Activated T-cell treated with anti-CD3 and anti-CD28 coated beads for 48 hours (primary cell): ENCODE measurements around the gene PPDPF.
"Not testable (repeated sequence)": the region's sequence is repeated elsewhere in the genome, so short reads cannot be mapped to it uniquely, and the experiment has no call there.

Source experiments
- DNase-seq: peaks from one replicate; pipeline ENCODE4 v3.0.0-alpha.2; 2020; ENCODE audit warnings: low read depth

PPDPF gene

GRCh38 chr20:63565021-63565698, 44.6 kb downstream of the PPDPF start:
- no peak for DNase-seq

- no peak for DNase-seq
These were observed 45.3 kb downstream of the PPDPF start for GRCh38 chr20:63565699-63566335.

GRCh38 chr20:63566395-63567135, 46.0 kb downstream of the PPDPF start:
- DNase-seq, result no peak

- no peak for DNase-seq
These were observed 46.5 kb downstream of the PPDPF start for GRCh38 chr20:63567136-63567385.

- DNase-seq, result peak; percentile 39
These were observed 47.0 kb downstream of the PPDPF start for GRCh38 chr20:63567386-63568169.

- no peak for DNase-seq
These were observed 47.8 kb downstream of the PPDPF start for GRCh38 chr20:63568170-63568981.

GRCh38 chr20:63568986-63569949, 48.7 kb downstream of the PPDPF start:
- no peak for DNase-seq

GRCh38 chr20:63570281-63571086, 49.9 kb downstream of the PPDPF start:
- no peak for DNase-seq

GRCh38 chr20:63571087-63571478, 50.5 kb downstream of the PPDPF start:
- not testable (repeated sequence) for DNase-seq
